GM12878 (cell line): ENCODE measurements around the gene OR5V1. TPM values are rescaled to one million over a fixed set of nuclear protein-coding genes. Genes with fewer than 3 reads are reported as not detected.

Source experiments
- ATAC-seq: fragments of 200-7000 bp; cut with Tn5 transposase; 3 replicates; pipeline ENCODE4 v1.9.1; 2020; ENCODE audit warnings: mild to moderate bottlenecking, moderate library complexity
- BruUV-seq: library from RNA; stranded (reverse); fragments of 400-500 nt; replicated peaks from 2 replicates; lab custom pipeline; 2021; lab: Mats Ljungman, UMichigan
- CTCF ChIA-PET: fragments of 300-600 bp; sonication (Branson Sonifier 250); formaldehyde crosslinking; extraction: SDS; loops from one replicate; lab custom pipeline; 2021; ENCODE audit warnings: inconsistent platforms; lab: Yijun Ruan, JAX
- POLR2A ChIA-PET: fragments of 350-600 bp; formaldehyde crosslinking; extraction: SDS; loops from one replicate; lab custom pipeline; 2021; ENCODE audit warnings: inconsistent platforms; lab: Charles Lee
- RAD21 ChIA-PET: fragments of 300-600 bp; sonication (Branson Sonifier 250); formaldehyde crosslinking; loops from one replicate; lab custom pipeline; 2023; ENCODE audit warnings: antibody characterized with exemption; ENCODE audit not compliant: unreplicated experiment; lab: Charles Lee
- SMC1A ChIA-PET: fragments of 300-600 bp; sonication (Branson Sonifier 250); formaldehyde crosslinking; loops from one replicate; lab custom pipeline; 2023; ENCODE audit not compliant: unreplicated experiment, uncharacterized antibody; lab: Charles Lee
- DNase-seq: peaks from one replicate; pipeline ENCODE4 v3.0.0-alpha.2; 2011; ENCODE audit warnings: low read depth, low spot score
- FAIRE-seq: peaks from 3 replicates; lab custom pipeline; 2011; peaks lifted over from hg19 to GRCh38; lab: Jason Lieb, UNC
- H2AFZ ChIP-seq: 2 replicates; pipeline ENCODE4 v1.6.0; 2011; ENCODE audit warnings: low read depth, low read length, control low read depth; ENCODE audit not compliant: control insufficient read depth
- H3K27ac ChIP-seq: 2 replicates; pipeline ENCODE4 v1.5.1; 2011; ENCODE audit warnings: control low read depth; ENCODE audit not compliant: control insufficient read depth, insufficient read depth
- H3K27me3 ChIP-seq, 2 experiments: replicated peaks in 1 of 2; 2 replicates each; pipeline versions ENCODE4 v1.6.0 to v1.6.1; 2011; ENCODE audit warnings: low read length in 1 of 2; ENCODE audit not compliant: control insufficient read depth in 2 of 2, insufficient read depth in 2 of 2
- H3K36me3 ChIP-seq, 2 experiments: 2 replicates each; pipeline ENCODE4 v1.5.1; 2011; ENCODE audit warnings: low read length in 1 of 2; ENCODE audit not compliant: control insufficient read depth in 2 of 2, insufficient read depth in 2 of 2
- H3K4me1 ChIP-seq: 2 replicates; pipeline ENCODE4 v1.6.1; 2011; ENCODE audit warnings: mild to moderate bottlenecking, low read length, moderate library complexity, mixed read lengths; ENCODE audit not compliant: control insufficient read depth, insufficient read depth
- H3K4me2 ChIP-seq: 2 replicates; pipeline ENCODE4 v1.6.0; 2011; ENCODE audit warnings: control low read depth; ENCODE audit not compliant: control insufficient read depth, insufficient read depth
- H3K4me3 ChIP-seq: fragments of 200-600 bp; sonication (generic); 2 replicates; pipeline ENCODE4 v1.5.1; 2016
- H3K79me2 ChIP-seq: 2 replicates; pipeline ENCODE4 v1.6.0; 2011; ENCODE audit warnings: low read length; ENCODE audit not compliant: control insufficient read depth, insufficient read depth
- H3K9ac ChIP-seq: 2 replicates; pipeline ENCODE4 v1.8.0; 2011; ENCODE audit warnings: low read length, control low read depth, mixed read lengths; ENCODE audit not compliant: control insufficient read depth, insufficient read depth
- H3K9me3 ChIP-seq: replicated peaks from 3 replicates; pipeline ENCODE4 v1.5.1; 2011; ENCODE audit warnings: mild to moderate bottlenecking, low read length; ENCODE audit not compliant: control insufficient read depth, insufficient read depth
- H4K20me1 ChIP-seq: 2 replicates; pipeline ENCODE4 v1.6.0; 2011; ENCODE audit not compliant: control insufficient read depth, insufficient read depth
- BMI1 ChIP-seq: fragments of 450-650 bp; IDR thresholded peaks from 2 replicates; pipeline ENCODE4 v1.6.1; 2016; ENCODE audit warnings: mild to moderate bottlenecking, moderate library complexity, borderline replicate concordance
- CREM ChIP-seq: IDR thresholded peaks from 2 replicates; pipeline ENCODE4 v1.6.1; 2014; ENCODE audit warnings: antibody characterized with exemption, low read depth
- FOS ChIP-seq: IDR thresholded peaks from 3 replicates; pipeline ENCODE4 v1.6.1; 2011; ENCODE audit warnings: borderline replicate concordance; ENCODE audit not compliant: insufficient read length; ENCODE audit errors: extremely low read depth
- IKZF1 ChIP-seq: fragments of 450-650 bp; conservative IDR thresholded peaks from 2 replicates; pipeline ENCODE4 v1.6.1; 2017; ENCODE audit warnings: antibody characterized with exemption, mild to moderate bottlenecking
- RAD21 ChIP-seq: IDR thresholded peaks from 2 replicates; pipeline ENCODE4 v1.6.1; 2011; ENCODE audit warnings: mild to moderate bottlenecking, low read depth, low read length, moderate library complexity; ENCODE audit not compliant: insufficient read depth
- RUNX3 ChIP-seq: IDR thresholded peaks from 2 replicates; pipeline ENCODE4 v1.6.1; 2012; ENCODE audit warnings: low read length, inconsistent platforms
- SIN3A ChIP-seq: IDR thresholded peaks from 2 replicates; pipeline ENCODE4 v1.6.1; 2012; ENCODE audit warnings: low read depth, low read length, improper control_type of control experiment
- SMC3 ChIP-seq: IDR thresholded peaks from 2 replicates; pipeline ENCODE4 v1.6.1; 2011; ENCODE audit warnings: low read length, improper control_type of control experiment, borderline replicate concordance
- SP1 ChIP-seq: IDR thresholded peaks from one replicate; pipeline ENCODE4 v1.6.1; 2011; ENCODE audit warnings: low read depth, low read length
- SUPT20H ChIP-seq: IDR thresholded peaks from 2 replicates; pipeline ENCODE4 v1.6.1; 2011; ENCODE audit warnings: low read depth, mild to moderate bottlenecking, low read length, moderate library complexity, borderline replicate concordance; ENCODE audit not compliant: control insufficient read depth
- in situ Hi-C: fragments of 300-500 bp; cut with MboI; formaldehyde crosslinking; loops from 9 replicates; pipeline ENCODE4 v1.14.3; 2018; ENCODE audit warnings: mixed read lengths
- intact Hi-C: fragments of 100-400 bp; cut with micrococcal nuclease; formaldehyde crosslinking; loops from one replicate; pipeline ENCODE4 v1.14.2; 2022; ENCODE audit not compliant: unreplicated experiment
- polyA plus RNA-seq, 11 experiments: library from polyadenylated mRNA; depleted of rRNA in 4 of 11; unstranded in 6 of 11; stranded (reverse) in 5 of 11; fragments of >200 nt; fragmentation: Nextera tagmentation in 4 of 11; fragmentation: Illumina TruSeq in 1 of 11; extraction: Ambion mirVana in 4 of 11; extraction: Trizol in 1 of 11; gene quantifications; 1 replicate in 1 of 11; 2 replicates in 10 of 11; pipeline versions ENCODE4 v1.2.1 to v1.2.3, GENCODE V29; 2011 to 2016; ENCODE audit warnings: inconsistent platforms in 2 of 11, missing spikeins in 2 of 11, low read depth in 1 of 11
- total RNA-seq, 4 experiments: library from RNA; depleted of rRNA in 3 of 4; stranded (reverse); fragments of >200 nt in 3 of 4; fragmentation: Illumina TruSeq in 1 of 4; extraction: Trizol in 1 of 4; gene quantifications; 2 replicates each; pipeline versions ENCODE4 v1.2.1 to v1.2.3, GENCODE V29; 2013 to 2021
- TF ChIP-seq, protein P1 (sequence below), 3 experiments: IDR thresholded peaks in 2 of 3; conservative IDR thresholded peaks in 1 of 3; 2 replicates each; pipeline ENCODE4 v1.5.1; 2011; ENCODE audit warnings: low read depth in 3 of 3, low read length in 3 of 3, mild to moderate bottlenecking in 3 of 3, control low read depth in 2 of 3, moderate library complexity in 2 of 3, inconsistent platforms in 1 of 3, mixed read lengths in 1 of 3; ENCODE audit not compliant: control insufficient read depth in 2 of 3, insufficient read depth in 1 of 3; ENCODE audit errors: extremely low read depth in 1 of 3
- TF ChIP-seq, protein P2 (sequence below): fragments of 450-650 bp; IDR thresholded peaks from 2 replicates; pipeline ENCODE4 v1.6.1; 2014; ENCODE audit warnings: mild to moderate bottlenecking
- TF ChIP-seq, protein P3 (sequence below): IDR thresholded peaks from 2 replicates; pipeline ENCODE4 v1.6.1; 2012; ENCODE audit warnings: low read depth, low read length, improper control_type of control experiment

Gene OR5V1
- total and polyA plus RNA-seq, 10 of the 15 experiments (the other 5 are each of a cell fraction or from before 2014, with no cell fraction given): not detected

DNA sequence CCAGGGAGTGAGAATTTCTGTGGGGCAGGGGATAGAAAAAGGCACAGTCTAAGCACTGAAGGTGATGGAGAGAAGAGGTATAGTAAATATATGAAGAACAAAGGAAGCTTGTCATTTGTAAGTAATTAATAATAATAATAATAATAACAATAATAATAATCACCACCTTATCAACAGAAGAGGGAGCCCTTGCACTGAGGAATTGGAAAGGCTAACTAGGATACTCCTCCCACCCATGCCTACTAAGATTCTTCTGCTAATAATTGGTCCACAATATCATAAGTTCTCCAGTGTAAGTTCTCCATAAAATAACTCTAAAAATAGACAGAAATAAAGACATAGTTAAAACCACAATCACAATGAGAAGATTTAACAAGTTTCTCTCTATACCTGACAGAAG is 7.3 kb upstream of the OR5V1 start:
- FAIRE-seq (no peak), ATAC-seq (no peak), DNase-seq (no peak)
- no TSS peak for BruUV-seq
- ChIA-PET POLR2A (no interaction called here), CTCF (interaction anchor here (1.1 to 3.2 kb wide), 6 partner anchors 17 to 277 kb away, joined by 3 to 30 read pairs (median 6); no protein-coding TSS in a partner anchor), RAD21 (interaction anchor here (1.0 to 2.6 kb wide), 3 partner anchors 8 to 278 kb away, joined by 3 to 19 read pairs (median 9); no protein-coding TSS in a partner anchor), SMC1A (interaction anchor here (1.1 to 3.4 kb wide), 3 partner anchors 50 to 212 kb away, joined by 3 to 20 read pairs (median 6); no protein-coding TSS in a partner anchor)
- Histone ChIP-seq H4K20me1 (no peaks in the 10 kb centered on the region), H3K9ac (no peak overlapping the region), H3K4me1 (no peaks in the 10 kb centered on the region), H3K9me3 (no peaks in the 10 kb centered on the region), H3K36me3 (no peaks in the 10 kb centered on the region), H3K4me3 (no peak overlapping the region), H3K27ac (no peak overlapping the region), H2AFZ (no peak overlapping the region), H3K27me3 (no peaks in the 10 kb centered on the region), H3K4me2 (no peak overlapping the region), H3K79me2 (no peaks in the 10 kb centered on the region)
- in situ Hi-C loops (no loop called here), intact Hi-C loops (loop anchor here (1.0 kb wide), 1 partner anchor 213 kb away; no protein-coding TSS in a partner anchor)
- TF ChIP-seq, protein P1, sequence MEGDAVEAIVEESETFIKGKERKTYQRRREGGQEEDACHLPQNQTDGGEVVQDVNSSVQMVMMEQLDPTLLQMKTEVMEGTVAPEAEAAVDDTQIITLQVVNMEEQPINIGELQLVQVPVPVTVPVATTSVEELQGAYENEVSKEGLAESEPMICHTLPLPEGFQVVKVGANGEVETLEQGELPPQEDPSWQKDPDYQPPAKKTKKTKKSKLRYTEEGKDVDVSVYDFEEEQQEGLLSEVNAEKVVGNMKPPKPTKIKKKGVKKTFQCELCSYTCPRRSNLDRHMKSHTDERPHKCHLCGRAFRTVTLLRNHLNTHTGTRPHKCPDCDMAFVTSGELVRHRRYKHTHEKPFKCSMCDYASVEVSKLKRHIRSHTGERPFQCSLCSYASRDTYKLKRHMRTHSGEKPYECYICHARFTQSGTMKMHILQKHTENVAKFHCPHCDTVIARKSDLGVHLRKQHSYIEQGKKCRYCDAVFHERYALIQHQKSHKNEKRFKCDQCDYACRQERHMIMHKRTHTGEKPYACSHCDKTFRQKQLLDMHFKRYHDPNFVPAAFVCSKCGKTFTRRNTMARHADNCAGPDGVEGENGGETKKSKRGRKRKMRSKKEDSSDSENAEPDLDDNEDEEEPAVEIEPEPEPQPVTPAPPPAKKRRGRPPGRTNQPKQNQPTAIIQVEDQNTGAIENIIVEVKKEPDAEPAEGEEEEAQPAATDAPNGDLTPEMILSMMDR (IDR thresholded peaks at IDR 0.05 in 2 of 3, conservative IDR thresholded peaks at IDR 0.05 in 1 of 3; ENCODE audit: control insufficient read depth in 2 of 3, extremely low read depth in 1 of 3, insufficient read depth in 1 of 3, low read depth in 3 of 3, low read length in 3 of 3): peak in 1 of 3 experiments; percentile 16; a peak in 1 of 6 replicates
- TF ChIP-seq RAD21 (peak; percentile 59), IKZF1 (no peak), CREM (no peak), SMC3 (peak; percentile 41; the same call in 1 of the 2 replicates), SUPT20H (no peak), SIN3A (no peak), BMI1 (no peak), SP1 (no peak), FOS (no peak), RUNX3 (no peak)
- TF ChIP-seq, protein P2, sequence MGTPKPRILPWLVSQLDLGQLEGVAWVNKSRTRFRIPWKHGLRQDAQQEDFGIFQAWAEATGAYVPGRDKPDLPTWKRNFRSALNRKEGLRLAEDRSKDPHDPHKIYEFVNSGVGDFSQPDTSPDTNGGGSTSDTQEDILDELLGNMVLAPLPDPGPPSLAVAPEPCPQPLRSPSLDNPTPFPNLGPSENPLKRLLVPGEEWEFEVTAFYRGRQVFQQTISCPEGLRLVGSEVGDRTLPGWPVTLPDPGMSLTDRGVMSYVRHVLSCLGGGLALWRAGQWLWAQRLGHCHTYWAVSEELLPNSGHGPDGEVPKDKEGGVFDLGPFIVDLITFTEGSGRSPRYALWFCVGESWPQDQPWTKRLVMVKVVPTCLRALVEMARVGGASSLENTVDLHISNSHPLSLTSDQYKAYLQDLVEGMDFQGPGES: no peak
- TF ChIP-seq, protein P3, sequence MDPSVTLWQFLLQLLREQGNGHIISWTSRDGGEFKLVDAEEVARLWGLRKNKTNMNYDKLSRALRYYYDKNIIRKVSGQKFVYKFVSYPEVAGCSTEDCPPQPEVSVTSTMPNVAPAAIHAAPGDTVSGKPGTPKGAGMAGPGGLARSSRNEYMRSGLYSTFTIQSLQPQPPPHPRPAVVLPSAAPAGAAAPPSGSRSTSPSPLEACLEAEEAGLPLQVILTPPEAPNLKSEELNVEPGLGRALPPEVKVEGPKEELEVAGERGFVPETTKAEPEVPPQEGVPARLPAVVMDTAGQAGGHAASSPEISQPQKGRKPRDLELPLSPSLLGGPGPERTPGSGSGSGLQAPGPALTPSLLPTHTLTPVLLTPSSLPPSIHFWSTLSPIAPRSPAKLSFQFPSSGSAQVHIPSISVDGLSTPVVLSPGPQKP: no peak
